NCI-H1105 (cell line): Measurements from ENCODE around the gene GRAPL.
"Not testable (repeated sequence)": the region's sequence is repeated elsewhere in the genome, so short reads cannot be mapped to it uniquely, and the experiment has no call there.

Experiments
- DNase-seq: peaks from one replicate; lab custom pipeline; 2025; lab: John Stamatoyannopoulos, UW

GRAPL gene

DNA sequence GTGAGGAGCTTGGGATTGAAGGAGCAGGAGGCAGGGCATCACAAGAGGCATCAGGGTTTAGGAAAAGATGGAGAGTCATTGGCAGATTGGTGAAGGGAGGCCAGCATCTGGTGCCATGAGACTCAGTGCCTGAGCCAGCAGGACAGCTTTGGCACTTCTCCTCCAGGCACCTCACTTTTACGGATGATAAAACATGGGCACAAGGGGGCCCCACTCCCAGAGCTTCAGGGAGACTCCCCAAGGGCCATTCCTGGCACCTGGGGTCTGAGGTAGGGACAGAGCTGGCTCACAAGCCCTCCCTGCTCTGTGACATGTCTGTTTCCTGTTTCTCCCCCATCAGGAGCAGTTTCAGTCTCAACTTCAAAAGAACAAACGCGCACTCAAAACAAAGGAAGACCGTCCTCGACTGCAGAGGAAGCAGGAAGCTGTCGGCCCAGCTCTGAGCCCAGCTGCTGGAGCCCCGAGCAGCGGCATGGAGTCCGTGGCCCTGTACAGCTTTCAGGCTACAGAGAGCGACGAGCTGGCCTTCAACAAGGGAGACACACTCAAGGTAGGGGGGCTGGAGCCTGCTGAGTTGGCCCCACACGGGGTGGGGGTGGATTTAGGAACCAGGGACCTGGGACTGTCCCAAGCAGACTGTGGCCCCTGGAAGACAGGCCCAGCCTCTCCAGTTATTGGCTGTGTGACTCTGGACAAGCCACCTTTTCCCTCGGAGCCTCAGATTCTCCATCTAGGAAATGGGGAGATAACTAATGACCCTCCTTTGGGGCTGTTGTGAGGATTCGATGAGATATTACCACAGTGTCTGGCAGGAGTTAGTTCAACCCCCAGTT, at the start of gene GRAPL:
Gene GRAPL, plus strand, starts transcription at position 442 of the 833 bp plus-strand sequence. Its CDS starts 31 bp downstream, at position 473.
- not testable (repeated sequence) for DNase-seq

DNA sequence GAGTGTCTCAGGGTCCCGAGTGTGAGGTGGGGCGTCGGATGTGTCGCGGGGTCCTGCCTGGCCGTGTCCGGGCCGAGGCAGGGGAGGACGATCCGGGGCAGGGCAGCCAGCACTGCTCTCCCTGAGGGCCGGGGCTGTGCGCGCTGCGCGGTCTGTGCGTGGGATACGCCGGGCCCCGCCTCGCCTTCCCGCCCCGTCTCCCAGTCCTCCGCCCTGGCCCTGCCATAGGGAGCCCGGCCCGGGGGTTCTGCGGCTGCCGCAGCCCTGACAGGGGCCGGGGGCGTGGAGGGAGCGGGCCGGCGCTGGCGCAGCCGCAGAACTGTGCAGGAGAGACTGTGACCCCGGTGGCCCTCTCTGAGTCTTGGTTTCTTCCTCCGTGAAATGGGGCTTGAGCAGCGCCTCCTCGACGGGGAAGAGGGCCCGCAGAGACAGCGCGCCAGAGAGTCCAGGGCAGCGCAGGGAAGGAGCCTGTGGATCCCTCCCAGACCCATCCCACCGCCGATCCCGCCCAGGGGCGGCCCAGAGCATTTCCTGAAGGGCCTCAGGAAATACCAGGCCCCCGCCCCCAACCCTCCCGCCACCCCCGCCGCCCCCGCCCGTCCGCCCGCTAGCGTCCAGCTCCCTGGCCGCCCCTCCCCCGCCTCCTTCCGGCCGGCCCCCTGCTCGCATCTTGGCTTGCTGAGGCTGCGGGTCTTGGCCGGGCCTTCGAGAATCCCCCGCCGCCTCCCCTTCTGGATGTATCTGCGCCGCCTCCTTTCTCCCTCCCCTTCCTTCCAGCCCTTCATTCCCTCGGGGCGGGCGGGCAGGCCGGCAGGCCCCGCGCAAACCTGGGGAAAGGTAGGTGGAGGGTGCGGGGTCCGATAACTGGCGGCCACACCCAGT, 38.3 kb upstream of the GRAPL start:
- not testable (repeated sequence) for DNase-seq

DNA sequence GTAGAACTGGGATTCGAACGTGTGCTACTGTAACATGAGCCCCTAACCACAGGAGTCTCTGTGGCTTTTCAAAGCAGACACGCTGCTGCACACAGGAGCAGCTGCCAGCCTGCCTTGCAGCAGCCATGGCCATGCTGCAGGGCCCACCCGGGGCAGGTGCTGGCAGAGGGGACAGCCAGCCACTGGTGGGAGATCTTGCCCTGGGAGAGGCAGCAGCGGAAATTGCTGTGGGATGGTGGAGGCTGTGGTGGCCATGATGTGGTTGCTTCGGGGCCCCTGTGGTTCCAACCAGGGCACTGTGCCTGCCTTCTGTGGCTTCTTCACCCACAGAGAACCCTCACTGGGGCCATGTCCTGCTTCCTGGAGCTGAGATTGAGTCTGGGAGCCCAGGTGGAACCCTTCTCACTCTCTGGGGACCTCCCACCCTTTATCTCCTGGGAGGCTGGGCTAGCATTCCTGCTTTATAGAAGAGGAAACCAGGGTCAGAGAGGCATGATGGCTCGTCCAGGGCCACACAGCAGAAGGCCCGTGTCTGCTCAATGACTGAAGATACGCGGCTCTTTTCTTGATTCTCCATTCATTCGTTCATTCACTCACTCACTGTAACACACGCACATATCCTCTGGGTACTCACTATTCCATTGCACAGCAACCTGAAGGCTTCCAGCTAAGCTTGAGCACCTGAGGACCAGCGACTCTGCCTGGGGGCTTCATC, 37.2 kb upstream of the GRAPL start:
- not testable (repeated sequence) for DNase-seq

DNA sequence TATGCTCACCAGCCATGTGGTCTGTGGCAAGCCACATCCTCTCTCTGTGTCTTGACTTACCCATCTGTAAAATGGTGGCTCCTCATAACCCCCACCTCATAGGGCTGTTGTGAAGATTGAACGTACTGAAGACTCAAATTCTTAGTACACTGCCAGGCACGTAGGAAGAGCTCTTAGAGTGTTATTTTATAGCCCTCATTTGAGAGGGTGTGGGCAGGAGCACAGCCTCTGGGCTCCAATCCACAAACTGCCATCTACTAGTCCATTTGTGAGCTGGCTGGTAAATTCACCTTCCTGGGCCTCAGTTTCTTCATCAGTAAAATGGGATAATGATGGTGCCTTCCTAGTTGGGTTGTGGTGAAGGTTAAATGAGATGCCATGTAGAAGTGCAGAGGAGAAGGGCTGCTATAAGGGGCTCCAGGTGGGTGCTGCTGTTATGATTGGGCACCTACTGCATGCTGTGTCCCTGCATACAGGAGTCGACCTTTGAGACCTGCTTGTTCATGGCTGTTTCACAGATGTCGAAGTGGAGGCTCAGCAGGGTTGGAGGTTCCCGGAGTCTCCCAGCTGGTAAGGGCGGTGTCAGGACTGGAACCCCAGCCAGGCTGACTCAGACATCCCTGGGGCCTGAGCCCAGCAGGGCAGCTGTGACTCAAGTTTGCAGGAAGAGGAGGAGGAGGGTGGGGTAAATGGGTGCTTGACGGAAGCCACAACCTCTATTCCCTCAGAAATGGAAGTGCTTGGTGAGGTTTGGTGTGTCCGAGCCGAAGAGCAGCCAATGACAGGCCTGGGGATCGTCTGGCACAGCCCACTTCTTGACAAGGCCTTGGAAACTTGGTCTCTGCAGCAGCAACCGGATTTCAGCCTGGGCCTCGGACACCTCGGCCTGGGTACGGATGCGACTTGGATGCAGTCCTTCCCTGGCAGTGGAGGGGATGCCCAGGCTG, 34.4 kb upstream of the GRAPL start:
- DNase-seq, result not testable (repeated sequence)

DNA sequence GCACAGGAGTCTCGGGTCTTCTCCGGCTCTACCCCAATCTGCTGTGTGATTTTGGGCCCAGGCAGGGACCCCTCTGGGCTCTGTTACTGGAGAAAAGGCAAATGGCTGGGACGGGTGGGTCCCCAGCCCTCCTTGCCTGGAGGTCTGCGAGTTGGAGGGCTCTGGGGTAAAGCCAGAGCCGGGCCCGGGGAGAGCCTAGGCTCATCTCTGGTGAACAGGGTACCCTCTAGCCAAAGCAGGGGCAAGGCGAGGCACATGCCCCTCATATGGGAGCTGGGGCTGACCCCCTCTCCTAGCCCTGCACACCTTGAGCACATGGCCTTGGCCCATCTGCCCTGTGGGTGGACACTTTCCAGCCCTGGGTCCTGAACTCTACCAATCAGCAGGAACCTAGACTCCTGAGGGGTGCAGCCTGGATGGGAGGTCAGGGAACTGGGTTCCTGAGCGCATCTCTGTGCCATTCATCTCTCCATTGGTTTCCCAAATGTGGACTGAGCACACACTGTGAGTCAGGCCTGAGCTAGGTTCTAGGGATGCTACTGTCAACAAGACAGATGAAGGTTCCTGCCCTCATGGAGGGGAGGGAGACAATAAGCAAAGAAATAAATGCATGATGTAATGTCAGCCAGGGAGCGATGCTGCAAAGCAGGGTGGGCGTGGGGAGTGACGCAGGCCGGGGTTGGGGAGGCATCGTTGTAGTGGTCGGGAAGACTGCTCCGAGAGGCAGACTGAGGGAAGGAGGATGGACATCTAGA, 33.5 kb upstream of the GRAPL start:
- DNase-seq, result not testable (repeated sequence)

DNA sequence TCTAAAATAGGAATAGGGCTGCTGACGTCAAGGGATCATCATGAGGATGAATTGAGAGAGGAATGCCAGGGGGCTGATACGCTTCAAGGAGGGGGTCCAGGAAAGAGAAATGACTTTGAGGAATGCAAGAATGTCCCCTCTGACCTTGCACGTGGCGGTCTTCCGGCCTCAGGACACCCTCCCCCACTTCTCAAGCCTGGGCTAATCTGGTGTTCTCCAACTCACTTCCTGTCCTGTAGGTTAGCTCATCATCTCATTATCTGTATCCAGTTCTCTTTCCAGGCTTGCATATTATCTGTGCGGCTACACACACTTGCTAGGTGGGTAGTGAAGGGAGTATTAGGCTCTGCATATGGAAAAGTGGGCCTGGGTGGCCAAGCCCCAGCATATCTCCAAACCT, 18.9 kb upstream of the GRAPL start:
- not testable (repeated sequence) for DNase-seq

DNA sequence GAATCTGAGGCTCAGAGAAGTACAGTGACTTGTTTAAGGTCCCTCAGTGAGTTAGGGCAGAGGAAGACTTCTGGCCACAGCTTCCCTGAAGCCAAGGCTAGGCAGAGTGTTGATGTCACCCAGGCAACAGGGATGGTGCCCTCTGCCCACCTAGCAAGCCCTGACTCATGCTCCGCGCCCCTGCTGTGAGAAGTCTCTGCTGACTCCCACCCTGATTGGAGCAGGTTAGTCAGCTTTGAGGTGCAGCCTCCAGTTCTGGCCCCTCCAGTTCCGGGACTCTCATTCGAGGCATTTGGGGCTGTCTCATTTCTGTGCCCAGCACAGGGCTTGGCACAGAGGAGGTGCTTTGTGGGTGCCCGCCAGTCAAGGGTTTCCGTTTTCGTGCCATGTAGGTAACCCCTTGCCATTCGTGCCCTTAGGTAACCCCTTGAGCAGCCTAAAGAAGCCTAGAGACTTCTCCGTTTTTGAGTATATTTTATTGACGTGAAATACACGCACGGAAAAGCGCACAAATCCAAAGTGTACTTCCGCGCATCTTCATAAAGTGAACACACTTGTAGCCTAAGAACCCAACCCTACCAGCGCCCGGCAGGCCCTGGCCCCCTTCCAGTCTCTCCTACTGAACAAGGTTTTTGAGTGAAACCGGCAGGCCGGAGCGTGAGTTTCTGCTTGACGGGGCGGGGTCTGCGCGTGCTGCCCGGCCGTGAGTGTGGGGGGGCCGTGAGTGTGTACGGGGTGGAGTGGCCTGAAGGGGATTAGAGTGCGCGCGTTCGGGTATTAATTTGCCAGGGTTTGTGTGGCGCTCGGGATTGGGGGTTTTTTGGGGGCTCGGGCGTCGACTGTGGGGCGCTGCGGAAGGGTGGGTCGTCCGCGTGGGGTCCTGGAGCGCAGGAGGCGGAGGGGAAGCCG, 16.9 kb upstream of the GRAPL start:
- not testable (repeated sequence) for DNase-seq

DNA sequence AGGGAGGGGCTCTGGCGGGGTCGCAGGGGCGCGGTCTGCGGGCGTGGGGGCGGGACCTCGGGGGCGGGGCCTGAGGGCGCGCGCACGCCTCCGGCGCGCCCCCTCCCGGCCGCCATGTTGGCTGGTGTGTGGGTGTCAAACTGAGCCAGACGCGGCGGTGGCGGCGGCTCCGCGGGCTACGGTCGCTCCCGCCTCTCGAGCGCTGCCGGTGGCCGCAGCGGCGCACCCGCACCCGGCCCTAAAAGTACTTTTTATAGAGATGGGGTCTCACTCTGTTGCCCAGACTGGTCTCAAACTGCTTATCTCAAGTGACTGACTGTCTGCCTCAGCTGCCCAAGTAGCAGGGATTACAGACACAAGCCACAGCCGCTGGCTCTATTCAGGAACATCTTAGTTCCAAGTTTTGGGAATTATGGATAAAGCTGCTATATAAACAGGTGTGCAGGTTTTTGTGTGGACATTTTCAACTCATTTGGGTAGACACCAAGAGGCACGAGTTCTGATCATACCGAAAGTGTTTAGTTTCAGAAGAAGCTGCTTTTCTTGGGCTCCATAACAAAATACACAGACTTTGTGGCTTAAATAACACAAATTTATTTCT, 16.2 kb upstream of the GRAPL start:
- not testable (repeated sequence) for DNase-seq

DNA sequence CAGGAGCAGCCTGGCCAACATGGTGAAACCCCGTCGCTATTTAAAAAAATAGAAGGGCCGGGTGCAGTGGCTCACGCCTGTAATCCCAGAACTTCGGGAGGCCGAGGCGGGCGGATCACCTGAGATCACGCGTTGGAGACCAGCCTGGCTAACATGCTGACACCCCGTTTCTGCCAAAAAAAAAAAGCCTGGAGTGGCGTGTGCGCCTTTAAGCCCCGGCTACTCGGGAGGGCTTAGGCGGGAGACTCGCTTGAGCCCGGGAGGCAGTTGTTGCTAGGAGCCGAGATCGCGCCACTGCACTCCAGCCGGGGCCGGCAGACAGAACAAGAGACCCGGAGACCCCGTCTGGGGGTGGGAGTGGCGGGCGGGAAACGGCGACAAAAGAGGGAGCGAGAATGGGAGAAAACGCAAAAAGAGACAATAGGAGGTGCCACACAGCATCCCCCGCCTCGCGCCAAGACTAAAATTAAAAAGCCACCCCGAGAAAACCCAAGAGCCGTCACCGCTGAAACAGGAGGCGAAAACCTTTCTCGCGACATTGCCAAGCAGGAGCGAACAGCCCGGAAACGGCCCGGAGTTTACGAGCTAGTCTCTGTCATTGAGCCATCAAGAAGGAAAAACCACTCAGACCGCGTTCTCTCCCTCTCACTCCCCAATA, 15.5 kb upstream of the GRAPL start:
- not testable (repeated sequence) for DNase-seq

DNA sequence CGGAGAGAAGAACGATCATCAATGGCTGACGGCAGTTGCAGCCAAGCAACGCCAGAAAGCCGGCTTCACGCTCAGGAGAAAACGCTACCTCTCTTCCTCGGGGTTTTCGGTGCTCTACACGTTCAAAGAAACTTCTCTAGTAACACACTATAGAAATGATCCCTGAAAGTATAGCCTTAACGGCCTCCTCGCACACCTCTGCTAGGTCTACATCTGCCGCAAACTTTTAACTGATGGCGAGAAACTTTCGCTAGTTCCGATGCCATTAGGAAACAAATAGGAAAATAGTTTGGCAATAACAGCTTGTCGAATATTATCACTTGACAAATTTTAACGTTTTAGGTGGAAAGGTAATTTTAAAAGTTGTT, 14.9 kb upstream of the GRAPL start:
- DNase-seq, result not testable (repeated sequence)

DNA sequence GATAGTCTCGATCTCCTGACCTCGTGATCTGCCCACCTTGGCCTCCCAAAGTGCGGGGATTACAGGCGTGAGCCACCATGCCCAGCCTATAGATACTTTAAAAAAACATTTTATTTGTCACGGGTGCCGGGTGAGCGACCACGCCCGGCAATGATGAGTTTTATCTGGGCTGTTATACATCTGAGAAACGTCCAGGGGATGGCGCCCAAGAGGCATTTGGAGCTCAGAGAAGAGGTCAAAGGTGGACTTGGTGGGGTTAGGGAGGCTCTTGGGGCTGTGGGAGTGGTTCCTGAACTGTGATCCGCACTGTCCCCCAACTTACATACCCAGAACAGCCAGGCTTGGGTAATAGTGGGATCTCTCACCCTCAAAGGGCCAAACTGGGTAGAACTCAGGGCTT, 8.7 kb upstream of the GRAPL start:
- DNase-seq, result not testable (repeated sequence)

DNA sequence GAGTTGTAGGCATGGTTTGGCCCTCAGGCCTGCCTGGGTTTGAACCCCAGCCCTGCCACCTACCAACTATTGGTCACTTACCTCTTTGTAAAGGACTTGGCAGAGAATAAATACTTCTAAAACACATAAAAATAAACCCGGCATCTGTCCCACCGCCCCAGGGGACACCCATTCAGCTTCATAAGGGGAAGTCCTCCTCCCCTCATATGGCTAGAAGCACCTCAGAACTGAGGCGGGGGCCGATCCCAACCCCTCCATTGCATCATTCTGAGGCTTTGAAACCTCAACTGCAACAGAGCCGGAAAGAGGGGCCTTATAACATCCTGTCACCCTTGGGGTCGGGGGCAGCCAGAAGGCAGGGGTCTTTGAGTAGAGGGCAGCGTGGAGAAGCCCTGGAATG, 2.1 kb upstream of the GRAPL start:
- DNase-seq, result not testable (repeated sequence)

DNA sequence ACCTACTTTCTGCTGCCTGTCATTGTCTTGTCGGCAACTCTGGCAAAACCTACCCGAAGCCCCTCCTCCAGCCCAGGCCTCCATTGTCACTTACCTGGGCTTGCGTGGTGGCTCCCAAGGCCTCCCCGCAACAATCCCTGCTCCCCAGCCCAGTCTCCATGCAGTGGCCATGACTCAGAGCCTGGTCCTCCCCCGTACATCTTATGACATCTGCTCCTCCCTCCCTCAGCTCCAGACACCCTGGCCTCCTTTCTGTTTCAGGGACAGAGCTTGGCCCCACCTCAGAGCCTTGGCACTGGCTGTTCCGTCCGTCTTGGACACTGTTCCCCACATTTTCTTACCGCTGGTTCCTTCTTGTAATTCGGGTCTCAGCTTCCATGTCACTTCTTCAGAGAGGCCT, 2.1 kb downstream of the GRAPL start:
- not testable (repeated sequence) for DNase-seq

DNA sequence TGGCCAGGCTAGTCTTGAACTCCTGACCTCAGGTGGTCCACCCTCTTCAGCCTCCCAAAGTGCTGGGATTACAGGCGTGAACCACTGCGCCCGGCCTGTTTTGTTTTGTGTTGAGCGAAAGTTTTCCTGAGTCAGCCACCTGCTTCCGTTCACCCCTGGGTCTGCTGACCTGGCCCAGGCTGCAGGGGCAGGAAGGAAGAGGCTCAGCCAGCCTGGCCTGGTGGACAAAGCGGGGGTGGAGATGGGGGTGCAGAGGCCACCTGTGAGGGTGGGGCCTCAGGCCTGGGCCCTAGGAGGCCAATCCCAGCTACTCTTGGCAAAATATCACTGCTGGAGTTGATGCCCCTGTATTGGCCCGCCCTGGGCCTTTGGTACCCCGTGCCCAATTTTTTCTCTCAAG, 3.7 kb downstream of the GRAPL start:
- not testable (repeated sequence) for DNase-seq

DNA sequence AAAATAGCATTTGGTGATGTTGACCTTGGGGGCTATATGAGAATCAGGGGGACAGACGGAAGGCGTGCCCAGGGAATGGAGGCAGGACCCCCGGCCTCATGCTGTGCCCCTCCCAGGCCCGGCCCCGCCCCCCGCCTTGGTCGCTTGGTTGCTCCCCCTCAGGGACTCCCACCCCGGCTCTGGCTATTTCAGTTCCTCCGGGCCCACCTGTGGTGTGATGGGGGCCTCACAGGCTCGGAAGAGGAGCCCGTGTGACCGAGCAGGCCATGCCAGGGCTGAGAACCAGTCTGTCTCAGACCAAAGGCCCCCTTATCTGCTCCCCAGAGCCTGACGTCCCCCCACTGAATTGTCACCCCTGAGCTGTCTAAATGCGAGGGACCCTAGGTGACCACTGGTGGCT, 4.4 kb downstream of the GRAPL start:
- not testable (repeated sequence) for DNase-seq

DNA sequence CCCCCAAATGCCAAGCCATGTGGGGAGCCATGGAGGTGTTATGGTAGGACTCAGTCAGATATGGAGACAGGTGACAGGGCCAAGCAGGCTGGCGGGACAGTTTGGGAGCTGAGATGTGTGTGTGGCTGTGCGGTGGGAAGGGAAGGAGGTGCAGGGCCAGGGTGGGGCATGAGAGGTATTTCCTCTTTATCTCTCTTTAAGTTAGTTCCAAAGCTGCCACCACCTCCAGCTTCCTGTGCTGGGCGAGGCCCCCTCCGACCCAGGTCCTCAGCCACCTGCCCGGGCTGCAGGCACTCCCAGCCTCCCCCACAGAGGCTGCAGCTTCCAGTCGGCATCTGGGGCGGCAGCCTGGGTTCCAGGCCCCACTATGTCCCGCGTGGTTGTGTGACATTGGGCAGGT, 6.4 kb downstream of the GRAPL start:
- DNase-seq, result not testable (repeated sequence)

DNA sequence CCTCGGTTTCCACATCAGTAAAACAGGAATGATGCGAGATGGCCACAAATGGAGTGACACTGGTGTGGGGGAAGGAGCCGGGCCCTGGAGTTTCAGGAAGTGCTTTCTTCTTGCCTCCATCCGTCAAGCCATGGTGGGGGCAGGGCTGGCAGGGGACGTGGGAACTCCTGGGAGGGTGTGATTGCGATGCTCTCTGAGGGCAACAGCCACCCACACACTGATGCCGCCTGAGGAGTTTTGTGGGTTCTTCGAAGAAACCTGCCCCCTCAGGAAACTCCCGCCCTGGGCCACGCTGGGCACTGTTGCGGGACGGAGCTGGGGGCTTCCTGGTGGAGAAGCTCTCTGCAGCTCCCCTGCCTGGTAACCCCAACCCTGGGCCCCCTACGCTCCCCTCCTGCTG, 8.0 kb downstream of the GRAPL start:
- DNase-seq, result not testable (repeated sequence)

DNA sequence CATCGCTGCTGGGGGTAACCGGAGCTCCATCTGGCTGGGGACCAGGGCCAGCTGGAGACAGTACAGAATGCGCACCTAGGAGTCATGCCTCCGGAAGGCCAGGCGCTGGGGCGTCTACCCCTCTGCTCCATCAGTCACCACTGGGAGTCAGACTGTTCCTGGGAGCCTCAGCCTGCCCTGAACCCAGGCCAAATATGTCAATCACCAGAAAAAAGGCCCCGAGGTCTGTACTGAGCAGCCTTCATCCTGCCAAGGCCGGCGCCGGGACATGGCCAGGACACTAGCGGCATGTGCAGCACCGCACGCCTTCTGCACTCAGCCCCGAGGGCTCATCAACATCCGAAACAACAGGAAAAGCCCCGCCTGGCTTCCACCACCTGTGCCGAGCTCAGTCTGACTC, 8.7 kb downstream of the GRAPL start:
- not testable (repeated sequence) for DNase-seq
